K562 (cell line): ENCODE results near the gene ADGRE3.

Experiments
- CEBPZ ChIP-seq: fragments of 150-350 bp; IDR thresholded peaks from 2 replicates; pipeline ENCODE4 v1.6.1; 2014; ENCODE audit warnings: low read depth, mild to moderate bottlenecking, low read length, borderline replicate concordance
- CHD4 ChIP-seq: fragments of 200-600 bp; sonication (generic); IDR thresholded peaks from 3 replicates; pipeline ENCODE4 v1.6.1; 2012; ENCODE audit warnings: low read depth, mild to moderate bottlenecking, mixed read lengths, low read length, inconsistent platforms; ENCODE audit not compliant: insufficient read depth, insufficient replicate concordance, poor library complexity, severe bottlenecking
- CTCF ChIP-seq, 3 experiments: IDR thresholded peaks in 2 of 3; conservative IDR thresholded peaks in 1 of 3; 2 replicates each; pipeline ENCODE4 v1.5.1; 2011 to 2012; ENCODE audit warnings: low read length in 3 of 3, mild to moderate bottlenecking in 3 of 3, control low read depth in 2 of 3, improper control_type of control experiment in 1 of 3, inconsistent platforms in 1 of 3, low read depth in 1 of 3, mixed read lengths in 1 of 3, moderate library complexity in 1 of 3; ENCODE audit not compliant: insufficient read depth in 2 of 3
- FOXA3 ChIP-seq, 2 experiments: fragments of 450-650 bp in 1 of 2; sonication (generic) in 1 of 2; formaldehyde crosslinking; IDR thresholded peaks in 1 of 2; conservative IDR thresholded peaks in 1 of 2; 2 replicates each; pipeline versions ENCODE4 v1.4.0 to v1.8.0; 2020 to 2022; ENCODE audit warnings: mild to moderate bottlenecking in 2 of 2, missing genetic modification reagents in 1 of 2
- HMBOX1 ChIP-seq: sonication (generic); IDR thresholded peaks from 2 replicates; pipeline ENCODE4 v1.6.1; 2016
- HMGXB4 ChIP-seq: sonication (generic); formaldehyde crosslinking; IDR thresholded peaks from 2 replicates; pipeline ENCODE4 v1.8.1; 2023; ENCODE audit warnings: mild to moderate bottlenecking, missing genetic modification reagents
- KLF10 ChIP-seq: fragments of 250-450 bp; sonication (Bioruptor Pico); IDR thresholded peaks from 2 replicates; pipeline ENCODE4 v1.6.1; 2021; ENCODE audit warnings: matching md5 sums
- NFE2 ChIP-seq: IDR thresholded peaks from 2 replicates; pipeline ENCODE4 v1.6.1; 2014; ENCODE audit warnings: antibody characterized with exemption, low read depth
- RNF2 ChIP-seq: sonication (generic); IDR thresholded peaks from 2 replicates; pipeline ENCODE4 v1.6.1; 2016
- SIN3B ChIP-seq: fragments of 450-650 bp; IDR thresholded peaks from 2 replicates; pipeline ENCODE4 v1.6.1; 2017; ENCODE audit warnings: low read depth, mild to moderate bottlenecking, moderate library complexity
- ZBTB33 ChIP-seq: sonication (generic); formaldehyde crosslinking; IDR thresholded peaks from 2 replicates; pipeline ENCODE4 v1.8.1; 2023; ENCODE audit warnings: mild to moderate bottlenecking, missing genetic modification reagents
- ZNF133 ChIP-seq: fragments of 250-450 bp; sonication (Bioruptor Pico); IDR thresholded peaks from 2 replicates; pipeline ENCODE4 v1.4.0; 2020; ENCODE audit warnings: mild to moderate bottlenecking
- ZNF282 ChIP-seq: sonication (generic); formaldehyde crosslinking; IDR thresholded peaks from 2 replicates; pipeline ENCODE4 v1.8.1; 2023; ENCODE audit warnings: missing genetic modification reagents
- ZNF3 ChIP-seq: fragments of 250-450 bp; sonication (Bioruptor Pico); IDR thresholded peaks from 2 replicates; pipeline ENCODE4 v1.5.0; 2021; ENCODE audit warnings: mild to moderate bottlenecking, moderate library complexity

- TF ChIP-seq CEBPZ (no peak), HMBOX1 (no peak), HMGXB4 (CRISPR knock-in tag) (no peak), CTCF (IDR thresholded peaks at IDR 0.05 in 2 of 3, conservative IDR thresholded peaks at IDR 0.05 in 1 of 3; ENCODE audit: insufficient read depth in 2 of 3, low read depth in 1 of 3, low read length in 3 of 3) (no peak), ZBTB33 (no peak), SIN3B (no peak), ZNF133 (CRISPR knock-in tag) (no peak), FOXA3 (CRISPR knock-in tag; conservative IDR thresholded peaks at IDR 0.05 in 1 of 2, IDR thresholded peaks at IDR 0.05 in 1 of 2) (no peak), NFE2 (no peak), RNF2 (no peak), ZNF282 (CRISPR knock-in tag) (no peak), ZNF3 (CRISPR knock-in tag) (no peak), CHD4 (no peak), KLF10 (CRISPR knock-in tag) (no peak)
Observed at GRCh38 chr19:14655726-14656125, 18.9 kb downstream of the ADGRE3 start.
